ENCODE measurements around the gene CNTNAP2. TPM values are rescaled to one million over a fixed set of nuclear protein-coding genes. Genes with fewer than 3 reads are reported as not detected.
A peak's percentile ranks its signal among the peaks of the same experiment; 100 is the strongest.

CNTNAP2 gene
- total and polyA plus RNA-seq, 2 of the 4 experiments (the other 2 are of a cell fraction): not detected

DNA sequence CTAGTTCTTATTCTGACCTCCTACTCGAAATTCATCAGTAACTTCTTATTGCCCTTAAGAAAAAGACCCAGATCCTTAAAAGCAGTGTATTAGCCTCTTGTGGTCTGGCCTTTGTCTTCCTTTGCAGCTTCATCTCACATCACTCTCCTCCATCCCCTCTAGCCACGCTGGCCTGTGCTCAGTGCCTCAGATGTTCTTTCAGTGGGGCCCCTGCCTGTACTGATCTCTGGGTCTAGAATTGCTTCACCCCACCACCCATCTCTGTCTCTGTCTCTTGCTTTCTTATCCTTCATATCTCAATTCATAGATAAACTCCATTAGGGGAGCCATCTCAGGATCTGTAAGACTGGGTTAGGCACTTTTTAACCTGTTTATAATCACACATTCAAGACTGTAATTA is 1295.5 kb downstream of the CNTNAP2 start:
- peak; percentile 9; the same call in 1 of the 2 replicates for ATAC-seq (ENCODE audit: low read depth)
- no peak overlapping the region for H2AK9ac ChIP-seq (replicated peaks; ENCODE audit: low read depth, low read length, poor library complexity)
- peak overlapping the region; percentile 88 for H2BK20ac ChIP-seq (ENCODE audit: low read depth, low read length)
- H3K9ac ChIP-seq (ENCODE audit: low read depth, low read length): peak overlapping the region; percentile 23; the same call in 1 of the 2 replicates
- POLR2A ChIA-PET (ENCODE audit: unreplicated experiment): no interaction called here
- no peaks in the 10 kb centered on the region for H3K9me3 ChIP-seq (ENCODE audit: control insufficient read depth, insufficient read depth, low read length)
- H4K91ac ChIP-seq (ENCODE audit: insufficient read depth, low read depth, low read length): peak overlapping the region; percentile 91
- H4K5ac ChIP-seq (ENCODE audit: low read depth, low read length): peak overlapping the region; percentile 100
- in situ Hi-C loops (cut with MboI; ENCODE audit: low sequenced_read_pairs): no loop called here
- H2AFZ ChIP-seq (replicated peaks; ENCODE audit: low read length, poor library complexity): peak overlapping the region; percentile 38
- TF ChIP-seq, protein P1, sequence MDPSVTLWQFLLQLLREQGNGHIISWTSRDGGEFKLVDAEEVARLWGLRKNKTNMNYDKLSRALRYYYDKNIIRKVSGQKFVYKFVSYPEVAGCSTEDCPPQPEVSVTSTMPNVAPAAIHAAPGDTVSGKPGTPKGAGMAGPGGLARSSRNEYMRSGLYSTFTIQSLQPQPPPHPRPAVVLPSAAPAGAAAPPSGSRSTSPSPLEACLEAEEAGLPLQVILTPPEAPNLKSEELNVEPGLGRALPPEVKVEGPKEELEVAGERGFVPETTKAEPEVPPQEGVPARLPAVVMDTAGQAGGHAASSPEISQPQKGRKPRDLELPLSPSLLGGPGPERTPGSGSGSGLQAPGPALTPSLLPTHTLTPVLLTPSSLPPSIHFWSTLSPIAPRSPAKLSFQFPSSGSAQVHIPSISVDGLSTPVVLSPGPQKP (IDR thresholded peaks at IDR 0.05; ENCODE audit: borderline replicate concordance, low read depth, low read length): no peak
- TF ChIP-seq SMC3 (IDR thresholded peaks at IDR 0.05; ENCODE audit: low read depth, low read length) (no peak), RAD21 (IDR thresholded peaks at IDR 0.05; ENCODE audit: low read length) (no peak), FOS (IDR thresholded peaks at IDR 0.05; ENCODE audit: low read depth, low read length) (no peak), CEBPB (IDR thresholded peaks at IDR 0.05; ENCODE audit: low read depth, low read length) (no peak), RCOR1 (IDR thresholded peaks at IDR 0.05; ENCODE audit: insufficient replicate concordance, low read length) (no peak), RFX5 (IDR thresholded peaks at IDR 0.05; ENCODE audit: low read depth, low read length) (no peak), CHD1 (IDR thresholded peaks at IDR 0.05; ENCODE audit: low read depth, low read length) (no peak), MAFK (IDR thresholded peaks at IDR 0.05; ENCODE audit: low read depth, low read length) (no peak), MAZ (IDR thresholded peaks at IDR 0.05; ENCODE audit: borderline replicate concordance, low read depth, low read length) (no peak), BHLHE40 (IDR thresholded peaks at IDR 0.05; ENCODE audit: low read depth, low read length) (no peak)
- TF ChIP-seq, protein P2, sequence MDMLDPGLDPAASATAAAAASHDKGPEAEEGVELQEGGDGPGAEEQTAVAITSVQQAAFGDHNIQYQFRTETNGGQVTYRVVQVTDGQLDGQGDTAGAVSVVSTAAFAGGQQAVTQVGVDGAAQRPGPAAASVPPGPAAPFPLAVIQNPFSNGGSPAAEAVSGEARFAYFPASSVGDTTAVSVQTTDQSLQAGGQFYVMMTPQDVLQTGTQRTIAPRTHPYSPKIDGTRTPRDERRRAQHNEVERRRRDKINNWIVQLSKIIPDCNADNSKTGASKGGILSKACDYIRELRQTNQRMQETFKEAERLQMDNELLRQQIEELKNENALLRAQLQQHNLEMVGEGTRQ (IDR thresholded peaks at IDR 0.05; ENCODE audit: low read depth, low read length): no peak
- intact Hi-C loops (cut with micrococcal nuclease): loop anchor here (10.0 kb wide), 1 partner anchor 1137 kb away; no protein-coding TSS in a partner anchor
- peaks cover 9% of the 10 kb centered on the region for H3K9me1 ChIP-seq (ENCODE audit: insufficient read depth, low read length)
- H4K8ac ChIP-seq (ENCODE audit: low read depth in 2 of 2, low read length in 2 of 2): peak overlapping the region; percentile 89 to 93
- DNase-seq: no peak
- no peak overlapping the region for H3K4me3 ChIP-seq (ENCODE audit: insufficient read depth, low read depth, low read length)
- no TSS peak for BruUV-seq (replicated peaks)
- peak overlapping the region; percentile 98 for H3K4ac ChIP-seq (ENCODE audit: low read depth, low read length)
- H2AK5ac ChIP-seq (ENCODE audit: low read depth, low read length): peak overlapping the region; percentile 78
- H3K4me1 ChIP-seq (ENCODE audit: control insufficient read depth, insufficient read depth, low read length): peaks cover 21% of the 10 kb centered on the region
- H3K27ac ChIP-seq (ENCODE audit: insufficient read depth, low read length): peak overlapping the region; percentile 86; the same call in 1 of the 2 replicates
- H3K56ac ChIP-seq (ENCODE audit: extremely low read depth, insufficient read depth, low read length): peak overlapping the region; percentile 22; the same call in 1 of the 2 replicates
- dilution Hi-C loops (cut with HindIII; ENCODE audit: low sequenced_read_pairs, unreplicated experiment): no loop called here
- H3K18ac ChIP-seq (ENCODE audit: low read depth, low read length): peak overlapping the region; percentile 98
- 100% methylated on average over 1 of the region's 2 CpGs; no CpG with 5 or more reads in 1 of the 2 experiments for WGBS, 2 experiments (ENCODE audit: extremely low coverage in 2 of 2, insufficient read length in 1 of 2)
- H2BK15ac ChIP-seq (ENCODE audit: low read depth, low read length): peak overlapping the region; percentile 63; the same call in 2 of the 3 replicates
- H3K79me1 ChIP-seq (ENCODE audit: low read depth in 1 of 2, low read length in 2 of 2): no peaks in the 10 kb centered on the region
- H2BK5ac ChIP-seq (ENCODE audit: low read depth, low read length, poor library complexity, severe bottlenecking): peak overlapping the region; percentile 81
- H3K23ac ChIP-seq (ENCODE audit: low read depth, low read length): peak overlapping the region; percentile 92
- H2BK120ac ChIP-seq (ENCODE audit: low read depth, low read length): peak overlapping the region; percentile 88
- no peaks in the 10 kb centered on the region for H3K36me3 ChIP-seq (ENCODE audit: control insufficient read depth, insufficient read depth, low read length)
- CTCF ChIA-PET: no interaction called here
- no peaks in the 10 kb centered on the region for H3K27me3 ChIP-seq (ENCODE audit: control insufficient read depth, insufficient read depth, low read length)
- H4K20me1 ChIP-seq (ENCODE audit: insufficient read depth, low read length): no peaks in the 10 kb centered on the region
- peak overlapping the region; percentile 36; the same call in 1 of the 2 replicates for H3K4me2 ChIP-seq (ENCODE audit: low read depth, low read length)
- peak overlapping the region; percentile 15 for H3K14ac ChIP-seq (replicated peaks; ENCODE audit: low read depth, low read length)
